ENCODE measurements around the gene CBX6.
"Not testable (repeated sequence)": the region's sequence is repeated elsewhere in the genome, so short reads cannot be mapped to it uniquely, and the experiment has no call there.

GRCh38 chr22:38854476-38854875, 17.5 kb downstream of the CBX6 start:
- TF ChIP-seq CTCF, POLR2A (IDR thresholded peaks at IDR 0.05): not testable (repeated sequence)
